Mucosa of stomach (tissue), 1 donor: Measurements from ENCODE around the gene LIN52.

ENCODE experiments used
- H3K27me3 ChIP-seq: one replicate; pipeline ENCODE4 v1.7.0; 2013; ENCODE audit warnings: mild to moderate bottlenecking, low read length; ENCODE audit not compliant: control insufficient read depth, insufficient read depth
- H3K36me3 ChIP-seq: one replicate; pipeline ENCODE4 v1.7.0; 2013; ENCODE audit warnings: low read length; ENCODE audit not compliant: control insufficient read depth, insufficient read depth
- H3K4me1 ChIP-seq: one replicate; pipeline ENCODE4 v1.7.0; 2013; ENCODE audit warnings: mild to moderate bottlenecking, low read length; ENCODE audit not compliant: control insufficient read depth, insufficient read depth
- H3K4me3 ChIP-seq: one replicate; pipeline ENCODE4 v1.7.0; 2013; ENCODE audit warnings: low read length
- H3K9ac ChIP-seq: one replicate; pipeline ENCODE4 v1.7.0; 2013; ENCODE audit warnings: mild to moderate bottlenecking, low read length, moderate library complexity
- H3K9me3 ChIP-seq: one replicate; pipeline ENCODE4 v1.7.0; 2013; ENCODE audit warnings: mild to moderate bottlenecking, low read length, moderate library complexity; ENCODE audit not compliant: control insufficient read depth
- donor health status: Pancreatic carcinoma.

LIN52 gene

GRCh38 chr14:74243051-74243450, 158.3 kb downstream of the LIN52 start:
- peaks cover 96% of the 10 kb centered on the region for H3K27me3 ChIP-seq
- H3K9ac ChIP-seq = no peak overlapping the region
- no peak overlapping the region for H3K4me3 ChIP-seq
- no peaks in the 10 kb centered on the region for H3K9me3 ChIP-seq
- peaks cover 18% of the 10 kb centered on the region for H3K4me1 ChIP-seq
- no peaks in the 10 kb centered on the region for H3K36me3 ChIP-seq

- Histone ChIP-seq H3K9me3 (no peaks in the 10 kb centered on the region), H3K4me1 (peaks cover 18% of the 10 kb centered on the region), H3K9ac (no peak overlapping the region), H3K36me3 (no peaks in the 10 kb centered on the region), H3K27me3 (peaks cover 85% of the 10 kb centered on the region), H3K4me3 (no peak overlapping the region)
Measured at GRCh38 chr14:74244115-74244514, 159.4 kb downstream of the LIN52 start.

GRCh38 chr14:74245292-74245691, 160.5 kb downstream of the LIN52 start:
- no peaks in the 10 kb centered on the region for H3K36me3 ChIP-seq
- peaks cover 16% of the 10 kb centered on the region for H3K4me1 ChIP-seq
- no peak overlapping the region for H3K9ac ChIP-seq
- H3K9me3 ChIP-seq = no peaks in the 10 kb centered on the region
- peaks cover 74% of the 10 kb centered on the region for H3K27me3 ChIP-seq
- no peak overlapping the region for H3K4me3 ChIP-seq

GRCh38 chr14:74246542-74246941, 161.8 kb downstream of the LIN52 start:
- H3K4me1 ChIP-seq = peaks cover 6% of the 10 kb centered on the region
- H3K27me3 ChIP-seq = peaks cover 61% of the 10 kb centered on the region
- H3K9me3 ChIP-seq = no peaks in the 10 kb centered on the region
- no peaks in the 10 kb centered on the region for H3K36me3 ChIP-seq
- no peak overlapping the region for H3K4me3 ChIP-seq
- H3K9ac ChIP-seq = no peak overlapping the region

GRCh38 chr14:74248017-74248416, 163.3 kb downstream of the LIN52 start:
- peaks cover 53% of the 10 kb centered on the region for H3K27me3 ChIP-seq
- H3K4me3 ChIP-seq = no peak overlapping the region
- no peaks in the 10 kb centered on the region for H3K36me3 ChIP-seq
- H3K9me3 ChIP-seq = no peaks in the 10 kb centered on the region
- H3K9ac ChIP-seq = no peak overlapping the region
- H3K4me1 ChIP-seq = peaks cover 6% of the 10 kb centered on the region

- Histone ChIP-seq H3K27me3 (peaks cover 36% of the 10 kb centered on the region), H3K9me3 (no peaks in the 10 kb centered on the region), H3K9ac (no peak overlapping the region), H3K4me3 (no peak overlapping the region), H3K36me3 (no peaks in the 10 kb centered on the region), H3K4me1 (peaks cover 6% of the 10 kb centered on the region)
Measured at GRCh38 chr14:74249433-74250375, 164.9 kb downstream of the LIN52 start.
